T-cell (primary cell): Measurements from ENCODE around the gene CSNK1E. TPM values are rescaled to one million over a fixed set of nuclear protein-coding genes. Genes with fewer than 3 reads are reported as not detected.
A peak's percentile ranks its signal among the peaks of the same experiment; 100 is the strongest.

Experiments
- ATAC-seq, 4 experiments: fragments of 200-7000 bp in 3 of 4; fragments of 150-1000 bp in 1 of 4; cut with Tn5 transposase; replicated peaks in 1 of 4; 1 replicate in 3 of 4; 2 replicates in 1 of 4; pipeline ENCODE4 v1.10.0; 2021; ENCODE audit warnings: moderate library complexity in 3 of 4, mild to moderate bottlenecking in 2 of 4, moderate number of reproducible peaks in 1 of 4
- CTCF ChIA-PET, 2 donors: fragments of 300-600 bp; sonication (Branson Sonifier 250); formaldehyde crosslinking; loops; one replicate each; lab custom pipeline; 2022; ENCODE audit warnings: antibody characterized with exemption in 2 of 2; lab: Charles Lee
- POLR2A ChIA-PET, 2 donors: fragments of 300-600 bp; sonication (Branson Sonifier 250); formaldehyde crosslinking; loops; one replicate each; lab custom pipeline; 2022; ENCODE audit warnings: antibody characterized with exemption in 2 of 2; lab: Charles Lee
- DNase-seq, 35 experiments: peaks; one replicate each; pipeline versions ENCODE4 v3.0.0 to v3.0.0-alpha.2; 2013 to 2023
- H3K27ac ChIP-seq: one replicate; pipeline ENCODE4 v1.5.1; 2013; ENCODE audit warnings: low read length
- H3K27me3 ChIP-seq, 2 experiments: replicated peaks in 1 of 2; 1 replicate in 1 of 2; 2 replicates in 1 of 2; pipeline versions ENCODE4 v1.6.1 to v1.7.0; 2013; ENCODE audit warnings: low read length in 1 of 2, mixed read lengths in 1 of 2; ENCODE audit not compliant: control insufficient read depth in 2 of 2, insufficient read depth in 2 of 2; ENCODE audit errors: extremely low read depth in 1 of 2
- H3K36me3 ChIP-seq, 2 donors: 1 replicate in 1 of 2; 2 replicates in 1 of 2; pipeline versions ENCODE4 v1.6.1 to v1.7.0; 2013; ENCODE audit warnings: low read length in 1 of 2; ENCODE audit not compliant: control insufficient read depth in 2 of 2, insufficient read depth in 1 of 2; ENCODE audit errors: extremely low read depth in 1 of 2
- H3K4me1 ChIP-seq, 2 experiments: 1 replicate in 1 of 2; 2 replicates in 1 of 2; pipeline versions ENCODE4 v1.6.1 to v1.7.0; 2013; ENCODE audit warnings: low read length in 2 of 2, mixed read lengths in 1 of 2; ENCODE audit not compliant: insufficient read depth in 2 of 2, control insufficient read depth in 1 of 2; ENCODE audit errors: extremely low read depth in 1 of 2
- H3K4me3 ChIP-seq, 2 donors: 1 replicate in 1 of 2; 2 replicates in 1 of 2; pipeline versions ENCODE4 v1.5.1 to v1.7.0; 2013; ENCODE audit warnings: mild to moderate bottlenecking in 2 of 2, low read length in 1 of 2, moderate library complexity in 1 of 2; ENCODE audit not compliant: control insufficient read depth in 1 of 2; ENCODE audit errors: extremely low read depth in 1 of 2
- H3K9me3 ChIP-seq: 2 replicates; pipeline ENCODE4 v1.7.0; 2013
- H3K27ac Mint-ChIP-seq, 2 donors: one replicate each; pipeline ENCODE4 v1.8.0; 2020 to 2021; ENCODE audit warnings: mild to moderate bottlenecking in 2 of 2, mixed read lengths in 2 of 2
- H3K27me3 Mint-ChIP-seq, 2 donors: one replicate each; pipeline ENCODE4 v1.8.0; 2021 to 2022; ENCODE audit warnings: mixed read lengths in 2 of 2
- H3K36me3 Mint-ChIP-seq: one replicate; pipeline ENCODE4 v1.8.0; 2021; ENCODE audit warnings: mixed read lengths
- H3K4me1 Mint-ChIP-seq, 3 donors: one replicate each; pipeline ENCODE4 v1.8.0; 2020 to 2022; ENCODE audit warnings: mixed read lengths in 3 of 3, mild to moderate bottlenecking in 1 of 3
- H3K4me3 Mint-ChIP-seq, 3 donors: one replicate each; pipeline ENCODE4 v1.8.0; 2020 to 2022; ENCODE audit warnings: mild to moderate bottlenecking in 3 of 3, mixed read lengths in 3 of 3, moderate library complexity in 3 of 3
- H3K9me3 Mint-ChIP-seq, 3 donors: one replicate each; pipeline ENCODE4 v1.8.0; 2020 to 2022; ENCODE audit warnings: mixed read lengths in 3 of 3
- WGBS: methylation state at CpG from one replicate; pipeline ENCODE4 v1.1.5; 2013; ENCODE audit warnings: missing lambda C conversion rate; ENCODE audit not compliant: insufficient coverage; 5-methylcytosine and 5-hydroxymethylcytosine counted together
- total RNA-seq, 35 experiments: library from RNA in 6 of 35; stranded (reverse) in 6 of 35; fragments of 120-200 nt in 1 of 35; gene quantifications; one replicate each; pipeline versions ENCODE4 v1.2.1 to v1.2.4 and lab custom pipeline; 2013 to 2026

Gene CSNK1E
- total RNA-seq, 5 donors from 2014 or later (not counting 1 experiment from before 2014, with no cell fraction given), result 105 to 142 (median 115) TPM

DNA sequence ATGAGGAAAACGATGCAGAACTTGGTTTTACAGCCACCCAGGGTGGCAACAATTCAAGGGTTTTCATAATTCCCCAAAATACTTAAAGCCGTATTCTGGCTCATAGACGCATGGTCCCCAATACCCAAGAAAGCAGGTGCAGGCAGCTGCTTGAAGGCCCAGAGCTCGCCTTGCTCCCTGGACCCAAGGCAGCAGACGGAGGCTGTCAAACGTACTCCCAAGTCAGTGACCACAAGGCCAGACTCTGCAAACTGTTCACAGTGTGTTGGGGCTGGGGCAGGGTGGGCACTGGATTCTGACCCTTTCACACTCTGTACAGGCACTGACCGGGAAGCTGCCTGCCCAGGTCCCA is 65.9 kb downstream of the CSNK1E start:
- Mint-ChIP-seq H3K9me3 (peaks cover 0 to 2% (median 0%) of the 10 kb centered on the region in 3 donors), H3K36me3 (peaks cover 30% of the 10 kb centered on the region), H3K27me3 (no peaks in the 10 kb centered on the region), H3K4me1 (peaks cover 4 to 6% (median 5%) of the 10 kb centered on the region in 3 donors), H3K4me3 (no peak overlapping the region), H3K27ac (no peak overlapping the region)
- H3K36me3 ChIP-seq, result peaks cover 3 to 18% of the 10 kb centered on the region in 2 donors
- ChIA-PET POLR2A (interaction anchor here in 1 of 2 donors (0.5 kb wide), 1 partner anchor 1808 kb away, joined by 4 read pairs; no protein-coding TSS in a partner anchor), CTCF (no interaction called here)
- no peak overlapping the region for H3K4me3 ChIP-seq
- ATAC-seq (no peak), DNase-seq (no peak)
- H3K4me1 ChIP-seq, result no peaks in the 10 kb centered on the region
- no peaks in the 10 kb centered on the region for H3K27me3 ChIP-seq
- H3K9me3 ChIP-seq, result no peaks in the 10 kb centered on the region
- no peak overlapping the region for H3K27ac ChIP-seq
- WGBS, result 90% methylated on average over 7 of the region's 7 CpGs

DNA sequence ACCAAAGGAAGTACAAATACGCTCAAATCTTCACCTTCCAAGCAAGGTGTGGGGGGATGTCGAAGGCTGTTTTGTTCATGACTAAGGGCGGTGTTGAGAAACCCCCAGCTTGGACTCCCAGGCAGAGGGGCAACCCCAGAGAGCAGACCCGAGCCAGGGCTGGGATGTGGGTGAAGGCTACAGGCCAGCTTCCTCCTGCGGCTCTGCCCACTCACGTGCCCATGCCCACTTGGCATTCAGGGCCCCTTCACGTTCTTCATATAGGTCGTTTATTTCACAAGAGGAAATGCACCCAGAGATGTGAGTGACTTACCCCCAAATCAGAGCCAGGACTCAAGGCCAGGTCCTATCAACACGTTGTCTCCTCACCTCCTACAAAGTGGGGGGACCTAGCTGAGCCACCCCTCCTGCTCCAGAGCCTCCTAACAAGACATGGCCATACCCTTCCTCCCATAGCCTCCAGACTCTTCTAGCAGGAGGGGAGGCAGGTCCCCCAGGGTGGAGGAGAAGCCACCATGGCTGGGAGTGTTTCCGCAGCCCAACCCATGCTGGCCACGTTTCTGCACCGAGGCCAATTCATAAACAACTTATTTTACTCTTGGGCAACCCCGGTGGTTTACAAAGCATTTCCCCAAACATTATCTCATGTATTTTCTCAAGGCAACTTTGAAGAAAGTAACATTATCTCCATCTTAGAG is 66.4 kb downstream of the CSNK1E start:
- WGBS, result 91% methylated on average over 7 of the region's 13 CpGs
- Histone ChIP-seq H3K36me3 (peaks cover 3 to 23% of the 10 kb centered on the region in 2 donors), H3K27ac (no peak overlapping the region), H3K9me3 (no peaks in the 10 kb centered on the region), H3K4me1 (no peaks in the 10 kb centered on the region), H3K4me3 (no peak overlapping the region), H3K27me3 (no peaks in the 10 kb centered on the region)
- ChIA-PET CTCF (no interaction called here), POLR2A (interaction anchor here in 1 of 2 donors (0.5 kb wide), 1 partner anchor 1807 kb away, joined by 4 read pairs; no protein-coding TSS in a partner anchor)
- no peak overlapping the region for H3K4me3 Mint-ChIP-seq
- H3K27ac Mint-ChIP-seq, result no peak overlapping the region
- H3K27me3 Mint-ChIP-seq, result no peaks in the 10 kb centered on the region
- no peak for ATAC-seq
- DNase-seq, result no peak
- peaks cover 31% of the 10 kb centered on the region for H3K36me3 Mint-ChIP-seq
- H3K9me3 Mint-ChIP-seq, result peaks cover 0 to 2% (median 0%) of the 10 kb centered on the region in 3 donors
- peaks cover 4 to 5% (median 4%) of the 10 kb centered on the region in 3 donors for H3K4me1 Mint-ChIP-seq

GRCh38 chr22:38249803-38250642 is 67.2 kb downstream of the CSNK1E start:
- Histone ChIP-seq H3K4me1 (no peaks in the 10 kb centered on the region), H3K27ac (no peak overlapping the region), H3K27me3 (no peaks in the 10 kb centered on the region), H3K4me3 (peak overlapping the region in 1 of 2 donors; percentile 8), H3K36me3 (peaks cover 3 to 28% of the 10 kb centered on the region in 2 donors), H3K9me3 (no peaks in the 10 kb centered on the region)
- Mint-ChIP-seq H3K4me1 (peaks cover 2 to 5% (median 2%) of the 10 kb centered on the region in 3 donors), H3K9me3 (peaks cover 0 to 2% (median 0%) of the 10 kb centered on the region in 3 donors), H3K27me3 (no peaks in the 10 kb centered on the region), H3K27ac (no peak overlapping the region), H3K36me3 (peaks cover 31% of the 10 kb centered on the region), H3K4me3 (no peak overlapping the region)
- POLR2A ChIA-PET, result interaction anchor here in 1 of 2 donors (0.6 kb wide), 1 partner anchor 503 kb away, joined by 8 read pairs; no protein-coding TSS in a partner anchor
- CTCF ChIA-PET, result no interaction called here
- whole genome bisulfite sequencing, result 95% methylated on average over 20 of the region's 25 CpGs
- DNase-seq, result no peak
- no peak for ATAC-seq

GRCh38 chr22:38249301-38249700 is 67.9 kb downstream of the CSNK1E start:
- H3K4me3 Mint-ChIP-seq, result no peak overlapping the region
- peaks cover 0 to 2% (median 0%) of the 10 kb centered on the region in 3 donors for H3K9me3 Mint-ChIP-seq
- no peaks in the 10 kb centered on the region for H3K27me3 ChIP-seq
- DNase-seq (no peak), ATAC-seq (no peak)
- ChIA-PET CTCF (no interaction called here), POLR2A (interaction anchor here in 1 of 2 donors (0.6 kb wide), 1 partner anchor 502 kb away, joined by 8 read pairs; no protein-coding TSS in a partner anchor)
- peaks cover 3 to 32% of the 10 kb centered on the region in 2 donors for H3K36me3 ChIP-seq
- H3K4me3 ChIP-seq, result peak overlapping the region in 1 of 2 donors; percentile 8
- no peak overlapping the region for H3K27ac ChIP-seq
- peaks cover 31% of the 10 kb centered on the region for H3K36me3 Mint-ChIP-seq
- no CpG with 5 or more reads among the region's 3 CpGs for WGBS
- H3K9me3 ChIP-seq, result no peaks in the 10 kb centered on the region
- no peaks in the 10 kb centered on the region for H3K27me3 Mint-ChIP-seq
- H3K27ac Mint-ChIP-seq, result no peak overlapping the region
- H3K4me1 ChIP-seq, result no peaks in the 10 kb centered on the region
- peaks cover 2 to 5% (median 2%) of the 10 kb centered on the region in 3 donors for H3K4me1 Mint-ChIP-seq

DNA sequence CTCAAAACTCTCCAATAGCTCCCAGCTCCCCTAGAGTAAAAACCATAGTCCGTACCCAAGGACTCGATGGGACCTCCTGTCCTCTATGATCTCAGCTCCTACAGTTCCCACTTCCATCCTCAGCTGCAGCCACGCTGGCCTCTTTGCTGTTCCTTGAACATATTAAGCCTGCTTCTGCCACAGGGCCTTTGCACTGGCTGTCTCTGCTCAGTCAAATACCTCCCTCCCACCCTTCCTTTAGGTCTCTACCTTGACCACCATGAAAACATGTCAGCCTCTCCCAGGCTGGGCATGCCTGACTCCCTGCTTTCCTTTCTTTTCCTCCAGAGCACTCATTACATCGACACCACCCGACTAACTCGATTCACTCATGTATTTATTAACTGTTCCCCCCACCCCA is 69.0 kb downstream of the CSNK1E start:
- POLR2A ChIA-PET, result no interaction called here
- Histone ChIP-seq H3K4me1 (no peaks in the 10 kb centered on the region), H3K36me3 (peaks cover 3 to 41% of the 10 kb centered on the region in 2 donors), H3K27me3 (no peaks in the 10 kb centered on the region), H3K4me3 (no peak overlapping the region), H3K27ac (no peak overlapping the region), H3K9me3 (no peaks in the 10 kb centered on the region)
- CTCF ChIA-PET, result no interaction called here
- Mint-ChIP-seq H3K27me3 (no peaks in the 10 kb centered on the region), H3K36me3 (peaks cover 40% of the 10 kb centered on the region), H3K4me3 (no peak overlapping the region), H3K4me1 (peaks cover 0 to 5% (median 2%) of the 10 kb centered on the region in 3 donors), H3K27ac (no peak overlapping the region), H3K9me3 (peaks cover 0 to 2% (median 0%) of the 10 kb centered on the region in 3 donors)
- DNase-seq (no peak), ATAC-seq (no peak)
- 99% methylated on average over 6 of the region's 6 CpGs for WGBS

GRCh38 chr22:38247713-38248112 is 69.5 kb downstream of the CSNK1E start:
- no peaks in the 10 kb centered on the region for H3K4me1 ChIP-seq
- no peaks in the 10 kb centered on the region for H3K27me3 ChIP-seq
- Mint-ChIP-seq H3K27me3 (no peaks in the 10 kb centered on the region), H3K27ac (no peak overlapping the region), H3K4me1 (peaks cover 0 to 5% (median 2%) of the 10 kb centered on the region in 3 donors), H3K36me3 (peaks cover 40% of the 10 kb centered on the region), H3K9me3 (peaks cover 0 to 2% (median 0%) of the 10 kb centered on the region in 3 donors), H3K4me3 (no peak overlapping the region)
- ATAC-seq, result no peak
- ChIA-PET POLR2A (no interaction called here), CTCF (no interaction called here)
- H3K4me3 ChIP-seq, result no peak overlapping the region
- no peaks in the 10 kb centered on the region for H3K9me3 ChIP-seq
- peaks cover 3 to 44% of the 10 kb centered on the region in 2 donors for H3K36me3 ChIP-seq
- no peak overlapping the region for H3K27ac ChIP-seq
- 98% methylated on average over 11 of the region's 12 CpGs for WGBS
- no peak for DNase-seq
